Fibroblast of upper back skin (primary cell): Measurements from ENCODE around the gene MCTP2.
"Not testable (repeated sequence)": the region's sequence is repeated elsewhere in the genome, so short reads cannot be mapped to it uniquely, and the experiment has no call there.

ENCODE experiments used
- DNase-seq: peaks from one replicate; pipeline ENCODE4 v3.0.0-alpha.2; 2013

MCTP2 gene

DNA sequence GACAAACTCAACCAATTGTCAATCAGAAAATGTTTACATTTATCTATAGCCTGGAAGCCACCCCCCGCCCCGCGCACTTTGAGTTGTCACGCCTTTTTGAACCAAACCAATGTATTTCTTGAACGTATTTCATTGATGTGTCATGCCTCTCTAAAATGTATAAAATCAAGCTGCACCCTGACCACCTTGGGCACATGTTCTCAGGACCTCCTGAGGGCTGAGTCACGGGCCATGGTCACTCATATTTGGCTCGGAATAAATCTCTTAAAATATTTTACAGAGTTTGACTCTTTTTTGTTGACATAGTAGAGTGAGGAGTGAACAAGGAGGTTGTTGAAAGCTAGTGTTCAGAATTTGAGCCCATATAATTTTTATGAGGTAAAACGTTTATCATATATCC, 6.5 kb downstream of the MCTP2 start:
- DNase-seq = no peak

DNA sequence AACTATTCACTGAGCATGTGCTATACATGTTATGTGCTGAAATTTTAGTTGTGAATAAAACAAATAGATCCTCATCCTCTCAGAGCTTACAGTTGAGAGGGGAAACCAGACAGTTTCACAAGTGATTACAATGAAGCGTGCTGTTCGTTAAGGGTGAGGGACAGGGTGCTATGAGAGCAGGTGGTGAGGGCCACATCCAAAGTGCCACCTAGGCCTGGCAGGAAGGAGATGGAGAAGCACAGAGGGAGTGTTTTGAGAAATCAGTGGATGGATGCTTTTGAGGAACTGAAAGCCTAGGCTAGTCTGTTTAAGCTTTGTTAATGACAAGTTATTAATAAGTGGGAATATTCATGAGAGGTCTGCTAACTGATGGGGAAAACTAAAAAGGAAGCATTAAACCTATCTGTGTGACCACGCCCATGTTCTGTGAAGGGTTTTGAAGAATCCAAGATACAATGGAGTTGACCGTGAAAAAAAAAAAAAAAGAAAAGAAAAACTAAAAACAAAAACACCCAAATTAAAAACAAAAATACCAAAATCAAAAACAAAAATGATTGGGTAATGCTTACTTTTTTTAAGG, 7.3 kb downstream of the MCTP2 start:
- no peak for DNase-seq

DNA sequence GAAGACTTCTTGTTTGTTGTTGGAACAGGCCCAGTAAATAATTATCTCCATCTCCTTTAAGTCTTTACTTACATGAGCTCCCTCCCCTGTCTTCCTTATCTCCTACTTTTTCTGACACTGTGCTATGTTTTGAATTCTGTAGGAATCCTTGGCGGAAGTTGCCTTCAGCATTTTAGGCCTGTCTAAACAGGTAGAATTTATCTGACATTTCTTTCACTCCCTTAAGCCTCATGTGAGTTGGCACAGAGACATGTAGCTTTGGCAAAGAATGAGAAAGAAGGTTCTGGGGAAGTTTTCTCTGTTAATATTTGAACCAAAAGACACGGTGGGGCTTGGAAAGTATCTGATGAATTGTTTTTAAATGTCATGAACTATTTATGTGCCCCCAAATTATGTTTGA, 8.1 kb downstream of the MCTP2 start:
- no peak for DNase-seq

DNA sequence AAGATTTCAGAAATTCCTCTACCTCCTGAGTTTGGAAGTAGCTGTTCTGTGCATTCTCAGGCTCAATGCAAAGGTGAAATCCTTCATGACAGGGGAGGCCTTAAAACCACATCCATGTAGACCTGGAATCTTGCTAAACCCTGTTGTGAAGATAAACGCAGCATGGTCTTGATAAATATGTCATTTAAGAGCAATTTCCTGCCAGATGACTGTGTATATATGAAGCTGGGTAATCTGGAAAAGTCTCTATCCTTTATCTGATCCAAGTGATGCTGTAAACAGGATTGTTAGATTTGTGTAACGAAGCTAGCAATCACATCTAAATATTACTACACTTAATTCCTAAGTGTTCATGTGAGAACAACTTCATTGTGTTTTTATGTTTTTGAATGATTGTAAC, 9.1 kb downstream of the MCTP2 start:
- no peak for DNase-seq

DNA sequence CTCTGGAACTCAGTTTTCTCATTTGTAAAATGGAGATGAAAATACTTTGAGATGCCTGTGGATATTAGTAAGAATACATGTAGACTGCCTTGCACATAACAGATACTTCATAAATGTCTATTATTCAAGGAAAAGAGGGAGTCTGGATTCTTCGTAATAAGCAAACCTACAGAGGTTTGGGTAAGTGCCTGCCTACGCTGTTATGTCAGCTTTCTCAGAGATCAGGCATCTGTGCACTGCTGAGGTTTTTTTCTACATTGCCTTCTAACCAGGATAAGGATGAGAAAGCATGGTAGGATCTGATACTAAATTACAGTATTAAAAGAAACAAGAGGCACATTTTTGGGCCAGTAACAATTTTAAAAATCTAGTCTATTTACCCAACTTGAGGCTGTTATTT, 10.9 kb downstream of the MCTP2 start:
- no peak for DNase-seq

DNA sequence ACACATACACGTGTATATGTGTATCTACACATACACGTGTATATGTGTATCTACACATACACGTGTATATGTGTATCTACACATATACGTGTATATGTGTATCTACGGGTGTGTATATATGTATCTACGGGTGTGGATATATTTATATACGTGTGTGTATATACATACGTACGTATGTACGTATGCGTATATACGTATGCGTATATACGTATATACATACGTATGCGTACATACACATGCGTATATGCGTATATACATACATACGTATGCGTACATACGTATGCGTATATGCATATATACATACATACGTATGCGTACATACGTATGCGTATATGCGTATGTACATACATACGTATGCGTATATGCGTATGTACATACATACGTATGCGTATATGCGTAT, 11.6 kb downstream of the MCTP2 start:
- DNase-seq = not testable (repeated sequence)

DNA sequence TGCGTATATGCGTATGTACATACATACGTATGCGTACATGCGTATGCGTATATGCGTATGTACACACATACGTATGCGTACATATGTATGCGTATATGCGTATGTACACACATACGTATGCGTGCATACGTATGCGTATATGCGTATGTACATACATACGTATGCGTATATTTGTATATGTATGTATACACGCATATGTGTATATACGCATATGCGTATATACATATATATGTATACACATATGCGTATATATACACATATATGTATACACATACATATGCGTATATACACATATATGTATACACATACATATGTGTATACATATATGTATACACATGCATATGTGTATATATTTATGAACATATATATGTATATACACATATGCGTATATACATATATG, 12.1 kb downstream of the MCTP2 start:
- no peak for DNase-seq

DNA sequence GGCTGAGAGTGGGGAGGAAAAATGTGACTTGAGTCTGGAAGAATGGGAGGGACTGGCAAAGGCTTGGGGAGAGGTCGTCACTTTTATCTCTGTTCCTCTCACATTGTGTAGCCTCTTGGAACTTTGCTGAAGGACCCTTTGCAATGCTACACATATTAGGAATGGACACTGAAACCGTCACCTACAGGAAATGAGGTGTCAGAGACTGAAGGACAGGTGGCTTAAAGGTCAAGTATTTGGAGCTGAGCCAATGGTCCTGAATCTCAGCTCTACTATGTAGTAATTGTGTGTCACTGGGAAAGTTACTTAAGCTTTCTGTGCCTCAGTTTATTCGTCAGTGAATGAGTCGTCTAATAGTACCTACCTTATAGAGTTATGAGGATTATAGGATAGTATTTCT, 14.7 kb downstream of the MCTP2 start:
- DNase-seq = no peak

DNA sequence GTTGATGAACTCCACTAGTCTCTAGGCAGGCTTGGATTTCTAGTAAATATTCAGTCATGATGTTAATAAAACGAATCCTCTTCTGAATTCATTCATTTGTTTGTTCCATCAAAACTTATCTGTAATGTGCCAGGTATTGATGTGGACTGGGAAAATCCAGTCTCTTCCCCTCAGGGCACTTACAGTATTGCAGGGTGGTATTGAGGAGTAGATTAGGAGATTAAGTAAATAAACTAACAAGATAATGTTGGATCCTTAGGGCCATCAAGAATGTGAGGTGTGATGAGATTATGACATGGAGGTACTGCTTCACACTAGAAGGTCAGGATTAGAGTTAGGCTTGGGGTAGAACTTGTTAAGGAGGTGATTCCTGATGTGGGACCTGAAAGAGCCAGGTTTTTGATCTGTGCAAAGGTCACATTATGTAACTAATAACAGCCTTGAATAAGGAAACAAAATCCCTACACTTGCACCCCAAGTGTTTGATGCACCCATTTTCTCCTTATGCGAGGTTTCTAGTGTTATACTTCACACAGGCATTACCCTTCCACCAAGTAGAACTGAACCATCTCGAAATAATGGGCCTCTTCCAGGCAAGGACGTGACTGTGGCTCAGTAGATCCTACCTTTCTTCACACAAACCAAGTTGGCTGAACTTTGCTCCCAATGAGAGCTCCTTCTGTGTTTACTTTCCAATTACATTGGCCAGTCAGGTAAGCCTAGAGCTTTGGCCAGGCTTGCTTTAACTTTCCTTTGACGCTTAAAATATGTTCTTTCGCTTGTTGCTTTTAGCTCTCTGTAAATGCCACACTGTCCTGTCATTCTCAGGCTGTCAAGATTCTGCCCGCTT, 16.7 kb downstream of the MCTP2 start:
- no peak for DNase-seq

DNA sequence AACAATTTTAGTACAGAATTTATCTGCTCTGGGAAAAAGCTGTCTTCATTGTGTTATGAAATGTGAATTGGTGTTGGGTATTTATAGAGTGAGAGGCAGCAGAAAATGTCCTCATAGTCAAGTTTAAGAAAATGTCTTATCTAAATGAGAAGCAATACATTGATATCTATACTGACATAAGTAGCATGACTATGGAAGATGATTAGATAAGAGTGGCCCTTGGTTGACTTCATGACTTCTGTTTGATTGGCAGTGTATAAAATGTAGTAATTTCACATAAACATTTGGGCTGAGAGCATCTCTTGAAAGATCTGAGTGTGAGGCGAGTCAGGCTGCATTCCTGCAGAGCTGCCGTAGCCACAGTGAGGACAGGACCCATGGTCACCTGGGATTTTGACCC, 19.4 kb downstream of the MCTP2 start:
- no peak for DNase-seq

DNA sequence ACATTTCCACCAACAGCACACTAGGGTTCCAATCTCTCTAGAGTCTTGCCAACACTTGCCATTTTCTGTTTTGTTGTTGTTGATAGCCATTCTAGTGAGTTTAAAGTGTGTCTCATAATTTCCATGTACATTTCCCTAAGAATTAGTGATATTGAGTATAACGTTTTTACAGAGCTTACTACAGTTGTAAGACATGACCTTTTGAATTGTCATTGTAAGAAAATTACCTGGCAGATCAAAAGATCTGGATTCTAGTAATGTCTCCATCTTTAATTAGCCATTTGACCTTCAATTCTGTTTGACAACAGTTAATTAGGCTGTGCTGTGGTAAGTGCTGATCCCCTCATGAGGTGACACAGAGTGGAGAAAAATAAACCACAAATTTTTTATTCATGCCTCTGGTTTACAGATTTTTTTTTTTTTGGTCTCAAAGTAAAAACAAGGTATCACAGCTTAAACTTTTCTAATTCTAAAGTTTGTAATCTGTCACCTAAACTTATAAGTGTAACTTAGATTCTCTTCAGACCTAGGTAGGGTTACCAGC, 20.9 kb downstream of the MCTP2 start:
- no peak for DNase-seq

DNA sequence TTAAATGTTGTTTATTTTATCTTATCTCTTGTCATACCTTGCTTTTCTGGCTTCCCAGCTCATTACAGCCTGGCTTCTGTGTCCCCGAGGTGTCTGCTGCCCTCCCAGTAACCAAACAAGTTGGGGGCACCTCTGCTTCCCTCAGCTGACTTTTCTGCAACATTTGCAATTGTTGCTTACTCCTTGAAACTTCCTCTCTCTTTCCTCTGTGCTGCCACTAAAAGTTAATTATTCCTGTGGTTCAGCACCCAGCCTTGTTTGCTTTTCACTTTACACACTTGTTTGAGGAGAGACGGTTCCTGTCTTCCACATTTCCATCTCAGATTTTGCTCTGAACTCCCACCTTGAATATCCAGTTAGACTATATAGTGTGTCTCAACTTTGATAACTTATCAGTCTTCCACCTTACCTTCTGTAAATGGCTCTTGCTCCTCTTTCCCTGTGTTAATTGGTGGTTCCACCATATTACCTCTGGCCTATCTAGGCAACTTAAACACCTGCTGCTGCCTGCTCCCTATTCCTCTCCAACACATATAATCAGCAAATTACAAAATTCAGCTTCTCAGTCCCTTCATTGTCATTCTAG, 21.6 kb downstream of the MCTP2 start:
- DNase-seq = no peak

DNA sequence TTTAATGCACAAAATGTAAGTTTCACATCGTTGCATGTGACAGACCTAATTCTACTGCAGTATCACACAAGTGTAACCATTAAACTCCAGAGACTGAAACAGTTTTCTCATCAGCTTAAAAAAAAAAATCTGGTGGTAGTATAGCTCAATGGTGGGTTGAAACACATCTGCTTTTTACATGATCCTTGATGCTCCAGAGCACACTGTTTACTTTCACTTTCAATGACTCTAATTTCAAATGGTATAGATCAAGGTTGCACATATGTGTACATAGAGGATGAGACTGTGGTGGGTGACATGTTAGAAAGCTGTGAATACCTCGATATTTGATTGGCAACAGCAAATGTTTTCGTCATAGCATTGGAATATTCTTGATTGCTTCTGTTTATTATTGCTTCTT, 22.4 kb downstream of the MCTP2 start:
- no peak for DNase-seq

DNA sequence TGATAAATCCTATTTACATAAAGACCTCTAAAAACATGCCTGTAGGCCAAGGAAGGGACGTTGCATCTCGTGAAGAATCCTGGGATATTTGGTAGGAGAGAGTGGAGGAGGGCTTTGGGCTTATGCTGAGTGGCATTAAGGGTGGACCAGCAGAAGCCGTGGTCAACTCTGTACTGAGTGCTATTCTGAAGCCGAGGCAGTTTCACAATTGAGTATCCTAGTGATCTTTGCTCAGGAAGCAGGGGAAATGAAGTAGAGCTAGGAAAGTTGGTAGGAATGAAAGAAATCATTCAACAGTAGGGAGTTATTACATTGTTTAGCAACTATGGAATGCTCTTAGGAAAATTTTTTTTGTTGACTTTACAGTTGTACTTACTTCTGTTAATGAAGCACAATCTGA, 24.2 kb downstream of the MCTP2 start:
- DNase-seq = no peak

DNA sequence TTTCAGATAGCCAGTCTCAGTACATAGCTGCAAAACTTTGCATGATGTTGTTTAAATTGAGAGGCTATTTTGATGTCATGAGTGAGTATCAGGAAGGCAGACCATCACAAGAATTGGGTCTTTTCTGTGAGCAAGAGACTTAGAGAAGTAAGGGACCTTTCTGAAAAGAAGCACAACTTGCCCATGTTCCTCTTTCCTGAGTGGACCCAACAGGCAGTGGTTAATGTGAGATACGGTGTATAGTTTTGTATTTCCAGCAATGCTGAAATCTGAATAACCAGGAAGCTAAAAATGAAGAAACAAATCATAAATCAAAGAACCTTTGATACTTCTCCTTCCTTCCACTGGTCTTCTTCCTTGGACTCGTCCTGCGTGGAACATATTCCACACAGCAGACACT, 25.1 kb downstream of the MCTP2 start:
- DNase-seq = no peak

DNA sequence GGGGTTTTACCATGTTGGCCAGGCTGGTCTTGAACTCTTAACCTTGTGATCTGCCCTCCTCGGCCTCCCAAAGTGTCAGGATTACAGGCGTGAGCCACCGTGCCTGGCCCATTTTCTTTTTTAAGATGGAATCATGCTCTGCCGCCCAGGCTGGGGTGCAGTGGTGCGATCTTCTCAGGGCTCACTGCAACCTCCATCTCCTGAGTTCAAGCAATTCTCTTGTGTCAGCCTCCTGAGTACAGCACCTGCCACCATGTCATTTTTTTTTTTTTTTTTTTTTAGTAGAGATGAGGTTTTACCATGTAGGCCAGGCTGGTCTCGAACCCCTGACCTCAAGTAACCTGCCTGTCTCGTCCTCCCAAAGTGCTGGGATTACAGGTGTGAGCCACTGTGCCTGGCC, 26.4 kb downstream of the MCTP2 start:
- not testable (repeated sequence) for DNase-seq

DNA sequence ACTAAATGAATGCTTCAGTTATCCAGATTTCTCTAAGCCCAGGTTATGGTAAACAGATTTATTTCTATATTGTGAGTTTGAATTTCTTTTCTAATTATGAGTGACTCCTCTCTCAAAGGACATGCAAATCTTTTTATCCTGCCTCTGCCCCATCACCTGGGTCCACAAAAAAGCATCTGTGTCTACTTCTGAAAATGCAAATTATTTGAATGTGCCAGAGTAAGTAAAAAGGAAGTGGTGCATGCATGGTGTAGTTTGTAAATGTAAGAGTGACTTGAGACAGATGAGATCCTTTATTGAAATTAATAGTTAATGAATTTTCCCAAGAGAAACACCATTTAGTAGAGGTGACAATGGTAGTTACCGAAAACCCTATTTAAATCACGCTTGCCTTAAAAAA, 26.9 kb downstream of the MCTP2 start:
- no peak for DNase-seq

DNA sequence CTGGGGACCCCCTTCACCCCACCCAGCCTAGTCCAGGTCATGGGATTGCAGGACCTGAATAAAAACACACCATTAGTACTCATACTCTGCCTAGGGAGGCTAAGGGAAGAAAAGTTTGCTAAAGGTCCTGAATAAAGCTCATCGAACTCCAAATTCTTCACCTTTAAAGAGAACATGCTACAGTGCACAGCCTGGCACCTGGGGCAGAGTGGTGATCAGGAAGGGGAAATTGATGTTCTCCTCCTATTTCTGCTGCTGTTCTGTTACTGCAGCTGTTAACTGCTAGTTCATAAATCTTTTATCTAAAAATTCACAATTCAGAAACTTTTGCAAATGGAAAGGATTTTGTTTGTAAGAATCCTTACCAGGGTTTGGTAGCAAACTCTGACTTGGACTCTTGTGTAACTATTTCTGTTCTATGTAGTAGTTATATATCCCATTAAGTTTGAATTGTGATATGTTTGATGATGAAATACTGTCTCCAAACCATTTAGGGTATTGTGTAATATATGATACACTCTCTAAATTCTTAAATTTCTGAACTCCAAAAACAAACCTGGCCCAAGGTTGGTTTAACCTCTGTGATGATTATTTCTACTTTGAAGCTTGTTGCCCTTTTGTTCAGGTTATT, 27.9 kb downstream of the MCTP2 start:
- no peak for DNase-seq

DNA sequence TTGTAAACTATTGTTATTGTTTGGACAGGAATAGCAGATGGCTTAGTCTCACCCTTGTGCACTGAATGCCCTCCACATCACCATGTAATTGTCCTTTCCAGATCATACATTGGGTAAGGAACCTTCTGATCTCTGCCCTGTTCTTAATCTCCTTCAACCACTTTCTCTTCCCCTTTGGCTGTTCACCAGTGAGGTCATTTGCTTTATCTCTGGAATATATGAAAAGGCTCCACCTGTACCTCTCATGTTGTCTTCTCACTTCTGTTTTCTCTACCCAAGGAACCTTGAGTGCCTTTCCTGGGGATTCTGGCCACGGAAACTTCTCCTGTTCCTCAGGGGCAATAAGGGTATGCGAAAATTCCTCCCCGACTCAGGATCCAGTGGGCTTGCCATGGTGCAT, 28.5 kb downstream of the MCTP2 start:
- DNase-seq = no peak

DNA sequence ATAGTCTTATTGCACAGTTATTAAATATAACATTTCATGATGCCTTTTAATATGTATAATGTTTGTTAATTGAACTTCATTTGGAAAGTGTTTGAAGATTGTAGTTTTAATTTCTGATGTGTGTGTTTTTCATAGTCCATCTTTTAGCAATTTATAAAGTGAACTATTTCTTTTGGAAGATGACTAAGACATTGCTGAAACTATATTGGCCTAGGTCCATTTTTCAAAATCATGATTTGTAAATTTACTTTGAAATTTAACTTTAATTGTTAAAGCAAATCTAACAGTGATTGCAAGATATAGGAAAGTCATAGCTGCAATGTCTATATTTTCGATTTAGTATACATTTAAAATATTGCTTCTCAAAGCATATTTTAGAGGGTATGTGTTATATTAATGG, 30.8 kb downstream of the MCTP2 start:
- no peak for DNase-seq

DNA sequence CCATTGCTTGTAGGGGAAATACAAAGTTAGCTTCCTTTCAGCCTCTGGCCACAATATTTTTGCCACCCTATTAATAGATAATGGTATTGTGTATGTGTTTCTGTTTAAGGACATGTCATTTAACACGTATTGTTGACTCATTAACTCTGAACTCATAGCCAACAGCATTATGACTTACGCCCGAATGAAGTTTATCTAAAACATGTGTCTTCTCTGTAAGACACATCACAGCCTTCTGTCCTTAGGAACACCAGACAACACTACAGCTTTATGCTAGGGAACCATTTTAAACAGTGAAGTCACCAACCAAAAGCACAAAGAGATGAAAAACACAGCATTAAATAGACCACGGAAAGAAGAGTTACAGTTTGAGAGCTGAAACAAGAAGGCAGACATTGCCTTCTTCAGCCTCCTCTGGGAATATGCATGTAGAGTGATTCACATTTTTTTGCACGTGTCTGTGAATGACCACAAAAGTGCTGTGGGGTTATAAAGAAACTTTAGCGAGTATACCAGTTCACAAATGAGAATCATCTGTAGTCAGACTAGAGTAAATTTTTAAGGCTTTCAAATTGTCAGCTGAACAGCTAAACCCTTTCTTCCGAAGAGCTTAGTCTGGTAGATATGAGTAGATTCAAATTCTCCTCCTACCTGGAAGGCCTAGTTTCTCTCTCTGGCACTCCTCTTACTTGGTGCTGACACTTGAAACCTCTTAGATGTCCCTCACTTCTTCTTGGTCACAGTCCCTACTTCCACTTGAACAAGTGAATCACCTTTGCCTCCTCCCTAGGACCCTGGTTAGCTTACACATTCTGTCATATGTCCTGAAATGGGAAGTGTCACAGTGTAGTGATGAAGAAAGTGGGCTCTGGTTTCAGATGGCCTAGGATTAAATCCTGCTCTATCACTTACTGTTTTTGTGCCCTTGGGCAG, 32.2 kb downstream of the MCTP2 start:
- DNase-seq = peak; percentile 65

DNA sequence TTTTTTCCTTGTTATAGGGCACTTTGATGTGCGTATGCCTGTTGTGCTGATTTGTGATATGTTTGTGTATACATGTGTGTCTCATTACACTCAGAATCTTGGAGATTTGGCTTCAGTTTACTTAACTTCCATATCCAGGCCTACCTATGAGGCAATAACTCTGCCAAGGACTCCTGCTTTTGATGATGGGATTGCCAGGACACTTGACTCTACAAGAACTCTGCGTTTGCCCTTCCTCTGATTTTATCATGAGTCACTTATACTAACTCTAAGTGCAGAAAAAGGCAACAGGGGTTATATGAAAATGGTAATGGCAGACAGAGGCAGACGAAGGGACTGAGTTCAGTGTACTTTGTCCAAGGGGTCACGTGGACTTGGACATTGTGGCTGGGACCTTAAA, 33.6 kb downstream of the MCTP2 start:
- no peak for DNase-seq

DNA sequence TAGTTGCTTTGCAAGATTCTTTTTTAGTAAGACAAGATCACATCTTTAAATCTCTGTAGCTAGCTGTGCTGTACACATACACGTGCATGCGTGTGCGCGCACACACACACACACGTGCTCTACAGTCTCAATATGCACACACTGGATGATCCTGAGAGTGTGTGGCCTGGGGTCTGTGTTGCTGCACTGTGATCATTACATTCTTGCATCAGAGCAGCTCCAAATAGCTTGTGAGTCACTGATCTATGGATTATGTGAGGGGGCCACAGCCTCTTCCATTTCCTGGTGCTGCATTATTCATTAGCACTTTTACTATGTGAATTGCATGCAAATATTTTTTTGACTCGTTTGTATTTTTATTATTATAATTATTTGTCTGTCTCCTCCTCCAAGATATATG, 34.6 kb downstream of the MCTP2 start:
- peak; percentile 51 for DNase-seq
